HG03342 (cell line): ENCODE results near the gene KRTAP1-3.
"Not testable (repeated sequence)": the region's sequence is repeated elsewhere in the genome, so short reads cannot be mapped to it uniquely, and the experiment has no call there.

ENCODE experiments used
- ATAC-seq: cut with Tn5 transposase; IDR thresholded peaks from one replicate; pipeline ENCODE4 v1.9.1; 2021; ENCODE audit warnings: mild to moderate bottlenecking, moderate library complexity; ENCODE audit not compliant: unreplicated experiment

KRTAP1-3 gene

GRCh38 chr17:41034346-41034935 is at the start of gene KRTAP1-3:
TSS of gene KRTAP1-3 (minus strand) at chr17:41034874. CDS start at chr17:41034821, 53 bp downstream.
- not testable (repeated sequence) for ATAC-seq

GRCh38 chr17:41084100-41084856 is 49.6 kb upstream of the KRTAP1-3 start, which contains the start of gene KRTAP4-7:
TSS of gene KRTAP4-7 (plus strand) at chr17:41084150. CDS start at chr17:41084207, 57 bp downstream.
- not testable (repeated sequence) for ATAC-seq

- not testable (repeated sequence) for ATAC-seq
These were observed 48.8 kb upstream of the KRTAP1-3 start for GRCh38 chr17:41083427-41083826.

- no peak for ATAC-seq
These were observed 48.0 kb upstream of the KRTAP1-3 start for GRCh38 chr17:41082626-41083025.

- ATAC-seq, result no peak
These were observed 42.1 kb upstream of the KRTAP1-3 start for GRCh38 chr17:41076788-41077187.

- no peak for ATAC-seq
These were observed 39.0 kb upstream of the KRTAP1-3 start for GRCh38 chr17:41073676-41074075.

- ATAC-seq, result no peak
These were observed 37.1 kb upstream of the KRTAP1-3 start for GRCh38 chr17:41071606-41072360.

- no peak for ATAC-seq
These were observed 34.4 kb upstream of the KRTAP1-3 start for GRCh38 chr17:41069031-41069430.

- ATAC-seq, result no peak
These were observed 32.6 kb upstream of the KRTAP1-3 start for GRCh38 chr17:41067281-41067680.

- ATAC-seq, result no peak
These were observed 31.4 kb upstream of the KRTAP1-3 start, which contains the start of gene KRTAP2-4 for GRCh38 chr17:41065829-41066624. TSS of gene KRTAP2-4 (minus strand) at chr17:41065879. CDS start at chr17:41065845, 34 bp downstream.

GRCh38 chr17:41065016-41065689 is 30.5 kb upstream of the KRTAP1-3 start:
- ATAC-seq, result not testable (repeated sequence)

- ATAC-seq, result no peak
These were observed 29.6 kb upstream of the KRTAP1-3 start for GRCh38 chr17:41064301-41064700.

GRCh38 chr17:41063449-41063848 is 28.8 kb upstream of the KRTAP1-3 start:
- ATAC-seq, result no peak

GRCh38 chr17:41061964-41062363 is 27.3 kb upstream of the KRTAP1-3 start:
- ATAC-seq, result no peak

GRCh38 chr17:41060052-41060604 is 25.5 kb upstream of the KRTAP1-3 start, which contains the start of gene KRTAP2-3:
TSS of gene KRTAP2-3 (minus strand) at chr17:41060114. CDS start at chr17:41060050, 64 bp downstream.
- no peak for ATAC-seq

GRCh38 chr17:41059276-41060051 is 24.8 kb upstream of the KRTAP1-3 start:
- ATAC-seq, result not testable (repeated sequence)

GRCh38 chr17:41058741-41059140 is 24.1 kb upstream of the KRTAP1-3 start:
- no peak for ATAC-seq

GRCh38 chr17:41057547-41057946 is 22.9 kb upstream of the KRTAP1-3 start:
- no peak for ATAC-seq

- not testable (repeated sequence) for ATAC-seq
These were observed 20.5 kb upstream of the KRTAP1-3 start, which contains the start of gene KRTAP2-2 for GRCh38 chr17:41055130-41055529. TSS of gene KRTAP2-2 (minus strand) at chr17:41055230. CDS start at chr17:41055211, 19 bp downstream.
